Kidney (tissue), 14 donors: ENCODE data around the gene MGST3. TPM values are rescaled to one million over a fixed set of nuclear protein-coding genes. Genes with fewer than 3 reads are reported as not detected.

Source experiments
- DNase-seq, 5 donors: peaks; one replicate each; pipeline ENCODE4 v3.0.0-alpha.2; 2013 to 2020
- FAIRE-seq: peaks from 2 replicates; lab custom pipeline; 2012; peaks lifted over from hg19 to GRCh38; lab: Jason Lieb, UNC
- H3K27ac ChIP-seq, 2 donors: one replicate each; pipeline ENCODE4 v1.7.0; 2013; ENCODE audit warnings: low read depth in 2 of 2, low read length in 2 of 2, inconsistent platforms in 1 of 2
- H3K27me3 ChIP-seq: one replicate; pipeline ENCODE4 v1.7.1; 2013; ENCODE audit warnings: low read length, inconsistent platforms; ENCODE audit not compliant: control insufficient read depth, insufficient read depth
- H3K36me3 ChIP-seq, 3 donors: one replicate each; pipeline versions ENCODE4 v1.7.0 to v1.7.1; 2013; ENCODE audit warnings: low read length in 3 of 3, control low read depth in 1 of 3, inconsistent platforms in 1 of 3; ENCODE audit not compliant: insufficient read depth in 3 of 3, control insufficient read depth in 2 of 3
- H3K4me1 ChIP-seq, 3 donors: one replicate each; pipeline versions ENCODE4 v1.7.0 to v1.7.1; 2013; ENCODE audit warnings: low read length in 3 of 3, inconsistent platforms in 1 of 3, low read depth in 1 of 3; ENCODE audit not compliant: control insufficient read depth in 2 of 3, insufficient read depth in 2 of 3
- H3K4me3 ChIP-seq, 3 donors: one replicate each; pipeline versions ENCODE4 v1.7.0 to v1.8.1; 2013; ENCODE audit warnings: low read length in 3 of 3, control low read depth in 1 of 3, inconsistent platforms in 1 of 3
- H3K9ac ChIP-seq, 3 donors: one replicate each; pipeline versions ENCODE4 v1.7.0 to v1.7.1; 2013; ENCODE audit warnings: low read length in 3 of 3, control low read depth in 1 of 3, inconsistent platforms in 1 of 3
- H3K9me3 ChIP-seq, 3 donors: one replicate each; pipeline versions ENCODE4 v1.7.0 to v1.7.1; 2013; ENCODE audit warnings: low read length in 3 of 3, control low read depth in 1 of 3, inconsistent platforms in 1 of 3; ENCODE audit not compliant: control insufficient read depth in 2 of 3, insufficient read depth in 1 of 3
- intact Hi-C: fragments of 100-400 bp; cut with DNase I; formaldehyde crosslinking; loops from one replicate; pipeline ENCODE4 v1.11.1; 2022
- polyA plus RNA-seq: library from polyadenylated mRNA; stranded (reverse); fragments of 350-450 nt; fragmentation: Illumina TruSeq; extraction: RNeasy Lipid Tissue Mini Kit (QIAGEN cat#74804); gene quantifications from one replicate; pipeline ENCODE4 v1.2.3, GENCODE V29; 2014; ENCODE audit warnings: low read depth, low replicate concordance; ENCODE audit not compliant: insufficient read depth
- total RNA-seq: library from RNA; stranded (reverse); fragmentation: NEBNext Ultra II Directional; extraction: Animal tissue kit (Norgen Biotek cat#: 25700); gene quantifications from one replicate; pipeline ENCODE4 v1.2.1, GENCODE V29; 2021
- TF ChIP-seq, protein P1 (sequence below): IDR thresholded peaks from 3 replicates; pipeline ENCODE4 v1.5.1; 2012; ENCODE audit warnings: mild to moderate bottlenecking, moderate library complexity, borderline replicate concordance; ENCODE audit not compliant: insufficient read depth; ENCODE audit errors: extremely low read depth
- donor health status: control.
- donor health status: control.
- donor health status: control.
- donor health status: control.
- donor health status: control.
- donor health status: DM: yes; HTN: yes; CAD: no.
- donor health status: Normal renal cell carcinoma (clear cell type).

The MGST3 gene
- total and polyA plus RNA-seq, 2 donors from 2014 or later, result 296 to 545 TPM

DNA sequence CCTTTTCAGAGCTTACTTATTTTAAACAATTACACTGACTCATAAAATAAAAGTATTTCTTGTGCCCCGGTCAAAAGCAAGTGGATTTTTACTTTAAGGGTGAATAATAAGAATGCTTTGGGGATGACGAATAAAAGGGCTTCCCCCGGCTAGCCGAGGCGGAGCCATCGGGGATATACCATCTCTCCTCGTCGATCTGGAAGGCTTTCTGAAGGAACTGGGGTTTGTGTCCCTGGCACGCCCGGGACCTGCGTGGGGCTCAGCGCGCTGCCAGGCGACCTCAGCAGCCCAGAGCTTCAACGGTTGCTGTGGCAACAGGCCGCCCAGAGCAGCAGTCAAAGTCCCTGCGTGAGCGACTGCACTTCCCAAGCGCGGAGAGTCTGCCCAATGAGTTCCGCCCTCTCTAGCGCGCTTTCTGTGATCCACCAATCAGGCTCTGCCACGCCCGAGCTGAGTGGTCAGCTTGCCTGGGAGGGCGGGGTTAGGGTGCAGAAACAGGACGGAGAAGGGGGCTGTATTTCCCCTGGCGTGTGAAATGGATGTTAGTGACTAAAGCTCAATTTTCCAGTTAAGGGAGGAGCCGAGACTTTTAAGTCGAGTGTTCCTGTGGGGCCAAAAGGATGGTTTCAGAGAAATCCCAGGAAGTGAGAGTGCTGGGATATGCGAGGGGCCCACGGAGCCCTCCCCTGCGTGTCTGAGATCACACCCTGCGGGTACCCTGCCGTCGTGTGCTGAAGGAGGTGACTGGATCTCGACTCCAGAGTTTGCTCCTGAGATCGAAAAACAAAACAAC, 33.0 kb upstream of the MGST3 start:
- Histone ChIP-seq H3K27ac (peak overlapping the region; percentile 44 to 73), H3K4me1 (peaks cover 3 to 7% (median 5%) of the 10 kb centered on the region in 3 donors), H3K9ac (peak overlapping the region; percentile 70 to 86 (median 83)), H3K9me3 (no peaks in the 10 kb centered on the region), H3K4me3 (peak overlapping the region; percentile 76 to 95 (median 93)), H3K36me3 (no peaks in the 10 kb centered on the region), H3K27me3 (peaks cover 5% of the 10 kb centered on the region)
- intact Hi-C loops, result no loop called here
- peak; percentile 82 for FAIRE-seq
- TF ChIP-seq, protein P1, sequence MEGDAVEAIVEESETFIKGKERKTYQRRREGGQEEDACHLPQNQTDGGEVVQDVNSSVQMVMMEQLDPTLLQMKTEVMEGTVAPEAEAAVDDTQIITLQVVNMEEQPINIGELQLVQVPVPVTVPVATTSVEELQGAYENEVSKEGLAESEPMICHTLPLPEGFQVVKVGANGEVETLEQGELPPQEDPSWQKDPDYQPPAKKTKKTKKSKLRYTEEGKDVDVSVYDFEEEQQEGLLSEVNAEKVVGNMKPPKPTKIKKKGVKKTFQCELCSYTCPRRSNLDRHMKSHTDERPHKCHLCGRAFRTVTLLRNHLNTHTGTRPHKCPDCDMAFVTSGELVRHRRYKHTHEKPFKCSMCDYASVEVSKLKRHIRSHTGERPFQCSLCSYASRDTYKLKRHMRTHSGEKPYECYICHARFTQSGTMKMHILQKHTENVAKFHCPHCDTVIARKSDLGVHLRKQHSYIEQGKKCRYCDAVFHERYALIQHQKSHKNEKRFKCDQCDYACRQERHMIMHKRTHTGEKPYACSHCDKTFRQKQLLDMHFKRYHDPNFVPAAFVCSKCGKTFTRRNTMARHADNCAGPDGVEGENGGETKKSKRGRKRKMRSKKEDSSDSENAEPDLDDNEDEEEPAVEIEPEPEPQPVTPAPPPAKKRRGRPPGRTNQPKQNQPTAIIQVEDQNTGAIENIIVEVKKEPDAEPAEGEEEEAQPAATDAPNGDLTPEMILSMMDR, result no peak
- peak; percentile 97 to 99 (median 98) for DNase-seq

DNA sequence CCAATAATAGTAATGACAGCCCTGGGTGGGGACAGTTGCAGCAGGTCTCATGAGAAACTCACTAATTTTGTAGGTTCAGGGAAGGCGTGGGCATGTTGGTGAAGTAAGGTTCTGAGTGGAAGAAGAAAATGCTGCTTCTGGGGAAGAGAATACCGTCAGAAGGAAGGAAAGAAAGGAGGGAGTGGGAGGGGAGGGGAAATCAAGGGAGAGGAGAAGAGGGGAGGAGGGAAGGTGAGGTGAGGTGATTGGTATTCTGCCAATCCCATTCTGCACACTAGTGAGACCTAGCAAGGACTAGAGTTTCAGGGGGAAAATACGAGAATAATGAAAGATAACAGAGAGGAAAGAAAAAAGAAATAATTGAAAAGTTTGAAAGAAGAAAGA, 32.4 kb upstream of the MGST3 start:
- FAIRE-seq (no peak), DNase-seq (peak in 1 of 5 donors; percentile 49)
- Histone ChIP-seq H3K36me3 (no peaks in the 10 kb centered on the region), H3K27me3 (peaks cover 4% of the 10 kb centered on the region), H3K9ac (peak overlapping the region; percentile 29 to 86 (median 70)), H3K27ac (peak overlapping the region; percentile 44 to 73), H3K9me3 (no peaks in the 10 kb centered on the region), H3K4me3 (peak overlapping the region; percentile 76 to 95 (median 93)), H3K4me1 (peaks cover 3 to 7% (median 5%) of the 10 kb centered on the region in 3 donors)
- TF ChIP-seq, protein P1, result no peak
- intact Hi-C loops, result no loop called here

DNA sequence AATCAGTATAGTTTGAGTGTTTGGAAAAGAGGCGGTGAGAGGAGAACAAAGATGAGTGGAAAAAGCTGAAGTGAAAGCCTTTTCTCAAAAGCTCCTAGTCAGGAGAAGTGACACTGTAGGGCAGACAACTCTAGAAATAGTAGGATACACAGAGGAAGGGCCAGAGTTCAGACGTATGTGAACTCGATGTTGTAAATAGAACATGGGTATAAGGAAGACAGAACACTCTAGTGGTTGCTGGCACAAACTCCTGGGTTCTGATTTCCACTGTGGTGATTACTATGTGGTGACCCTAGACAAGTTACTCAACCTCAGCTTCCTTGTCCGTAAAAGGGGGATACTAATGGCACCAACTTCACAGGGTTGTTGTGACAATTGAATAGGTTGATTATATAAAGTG, 30.2 kb upstream of the MGST3 start:
- DNase-seq (no peak), FAIRE-seq (no peak)
- no peaks in the 10 kb centered on the region for H3K36me3 ChIP-seq
- peaks cover 3 to 7% (median 5%) of the 10 kb centered on the region in 3 donors for H3K4me1 ChIP-seq
- H3K4me3 ChIP-seq, result no peak overlapping the region
- H3K27ac ChIP-seq, result no peak overlapping the region
- no peaks in the 10 kb centered on the region for H3K9me3 ChIP-seq
- H3K9ac ChIP-seq, result no peak overlapping the region
- no peaks in the 10 kb centered on the region for H3K27me3 ChIP-seq
- intact Hi-C loops, result loop anchor here (5.0 kb wide), 1 partner anchor 312 kb away; no protein-coding TSS in a partner anchor
- TF ChIP-seq, protein P1, result no peak
